Epidermal melanocyte (primary cell): ENCODE results near the gene TMC4.
A peak's percentile ranks its signal among the peaks of the same experiment; 100 is the strongest.
"Not testable (repeated sequence)": the region's sequence is repeated elsewhere in the genome, so short reads cannot be mapped to it uniquely, and the experiment has no call there.

Experiments
- DNase-seq: peaks from one replicate; pipeline ENCODE4 v3.0.0; 2011; ENCODE audit warnings: low spot score; ENCODE audit not compliant: insufficient read length

TMC4 gene

DNA sequence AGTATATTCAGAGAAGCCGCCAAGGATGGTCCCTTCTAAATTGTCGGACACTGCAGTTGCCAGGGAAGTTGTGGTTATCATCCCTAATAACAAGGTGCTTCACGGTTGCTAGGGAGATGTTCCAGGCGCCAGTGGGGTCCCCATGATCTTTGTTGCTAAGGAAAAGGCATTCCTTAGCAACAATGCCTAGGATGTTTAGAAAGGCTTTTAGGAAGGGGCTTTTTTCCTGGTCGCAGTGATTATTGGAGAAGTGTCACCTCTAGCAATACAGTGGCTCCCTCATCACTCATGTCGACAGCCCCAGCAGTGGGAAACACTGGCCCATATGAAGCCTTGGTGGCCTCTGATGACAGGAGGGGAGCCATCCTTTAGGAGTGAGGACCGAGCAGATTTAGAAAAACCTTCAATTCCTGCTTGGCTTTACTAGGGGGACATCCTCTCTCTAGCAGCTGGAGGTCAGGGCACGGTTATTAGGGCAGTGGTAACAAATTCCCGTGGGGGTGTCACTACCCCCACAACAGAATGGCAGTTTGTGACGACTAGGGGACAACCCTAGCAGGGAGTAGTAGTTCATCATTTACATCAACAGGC, 6.4 kb upstream of the TMC4 start:
- no peak for DNase-seq

DNA sequence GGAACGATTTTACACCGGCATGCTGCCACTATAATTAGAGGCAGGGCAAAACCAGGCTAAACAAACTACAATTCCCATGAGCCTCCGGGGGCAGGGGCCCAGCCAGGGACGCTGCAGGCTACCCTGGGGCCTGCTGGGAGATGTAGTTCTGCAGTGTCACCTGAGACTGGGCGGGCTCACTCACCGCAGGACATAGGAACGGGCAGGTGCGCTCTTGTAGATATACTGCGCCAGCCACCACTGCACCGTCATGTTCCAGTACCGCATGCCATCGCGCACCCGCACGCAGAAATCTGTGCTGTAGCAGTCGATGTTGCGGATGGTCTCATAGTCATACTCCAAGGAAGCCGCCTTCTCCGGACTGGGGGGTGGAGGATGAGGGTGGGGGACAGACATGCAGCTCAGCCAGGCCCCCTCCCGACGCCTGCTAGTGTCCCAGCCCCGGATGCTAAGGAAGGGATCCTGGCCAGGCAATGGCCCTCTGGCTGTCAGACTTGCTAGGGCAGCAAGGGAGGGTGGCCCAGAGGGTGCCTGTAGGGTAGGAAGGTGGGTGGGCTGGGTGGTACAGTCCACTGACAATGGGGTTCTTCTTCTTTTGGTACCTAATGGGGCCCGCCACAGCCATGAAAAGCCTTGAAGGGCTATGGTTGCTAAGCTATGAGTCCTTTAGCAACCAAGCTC, 5.8 kb upstream of the TMC4 start:
- no peak for DNase-seq

DNA sequence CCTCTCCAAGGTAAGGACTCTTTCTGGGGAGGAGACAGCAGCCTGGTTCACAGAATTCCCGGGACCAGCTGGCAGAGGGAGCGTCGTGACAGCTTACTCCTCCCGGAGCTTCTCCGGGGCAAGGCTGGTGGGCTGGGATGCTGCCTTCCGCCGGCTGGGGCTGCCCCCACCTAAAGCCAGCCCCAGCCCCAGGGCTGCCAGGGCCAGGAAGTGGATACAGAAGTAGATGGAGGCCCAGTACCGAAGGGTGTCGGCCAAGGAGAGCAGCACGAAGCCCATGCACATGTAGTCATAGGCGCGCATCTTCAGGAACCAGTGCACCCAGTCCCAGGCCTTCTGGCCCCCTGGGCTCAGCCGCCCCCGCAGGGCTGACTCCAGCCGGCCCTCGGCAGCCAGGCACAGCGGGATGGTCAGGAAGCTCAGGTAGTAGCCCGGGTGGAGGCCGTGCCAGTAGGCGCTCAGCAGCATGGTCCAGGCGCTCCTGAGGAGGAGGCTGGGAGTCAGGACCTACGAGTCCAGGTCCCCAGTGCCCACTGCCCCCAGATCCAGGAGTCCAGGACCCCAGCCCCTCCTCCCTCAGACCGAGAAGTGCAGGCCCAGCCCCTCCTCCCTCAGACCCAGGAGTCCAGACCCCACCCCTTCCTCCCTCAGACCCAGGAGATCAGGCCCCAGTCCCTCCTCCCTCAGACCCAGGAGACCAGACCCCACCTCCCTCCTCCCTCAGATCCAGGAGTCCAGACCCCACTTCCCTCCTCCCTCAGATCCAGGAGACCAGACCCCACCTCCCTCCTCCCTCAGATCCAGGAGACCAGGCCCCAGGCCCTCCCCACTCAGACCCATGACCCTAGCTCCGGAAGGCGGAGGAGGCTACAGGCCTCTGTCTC, 1.2 kb upstream of the TMC4 start:
- no peak for DNase-seq

- no peak for DNase-seq
Measured at GRCh38 chr19:54173359-54173699, 369 bp upstream of the TMC4 start.

DNA sequence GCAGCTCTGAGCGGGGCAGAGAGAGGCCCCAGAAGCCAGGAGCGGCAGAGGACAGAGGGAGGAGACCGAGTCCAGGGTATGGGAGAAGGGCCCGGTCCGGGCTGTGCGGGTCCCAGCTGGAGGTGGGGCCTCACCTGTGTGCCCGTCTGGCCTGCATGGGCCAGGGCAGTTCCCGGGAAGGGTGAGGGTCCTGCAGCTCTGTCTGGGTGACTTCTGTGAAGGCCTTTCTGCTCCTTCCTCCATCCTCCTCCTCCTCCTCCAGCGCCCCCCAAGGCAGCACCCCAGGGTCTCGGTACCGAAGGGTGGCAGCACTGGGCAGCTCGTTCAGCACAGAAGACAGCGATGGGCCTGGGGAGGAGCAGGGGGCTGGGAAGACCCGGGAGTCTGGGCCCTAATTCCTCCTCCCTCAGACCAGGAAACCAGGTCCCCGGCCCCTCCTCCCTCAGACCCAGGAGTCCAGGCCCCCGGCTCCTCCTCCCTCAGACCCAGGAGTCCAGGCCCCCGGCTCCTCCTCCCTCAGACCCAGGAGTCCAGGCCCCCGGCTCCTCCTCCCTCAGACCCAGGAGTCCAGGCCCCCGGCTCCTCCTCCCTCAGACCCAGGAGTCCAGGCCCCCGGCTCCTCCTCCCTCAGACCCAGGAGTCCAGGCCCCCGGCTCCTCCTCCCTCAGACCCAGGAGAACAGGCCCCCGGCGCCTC, 1.1 kb downstream of the TMC4 start:
- DNase-seq, result not testable (repeated sequence)

- no peak for DNase-seq
Measured at GRCh38 chr19:54169149-54169740, 3.7 kb downstream of the TMC4 start.

GRCh38 chr19:54168174-54168917, 4.6 kb downstream of the TMC4 start:
- DNase-seq, result peak; percentile 95

DNA sequence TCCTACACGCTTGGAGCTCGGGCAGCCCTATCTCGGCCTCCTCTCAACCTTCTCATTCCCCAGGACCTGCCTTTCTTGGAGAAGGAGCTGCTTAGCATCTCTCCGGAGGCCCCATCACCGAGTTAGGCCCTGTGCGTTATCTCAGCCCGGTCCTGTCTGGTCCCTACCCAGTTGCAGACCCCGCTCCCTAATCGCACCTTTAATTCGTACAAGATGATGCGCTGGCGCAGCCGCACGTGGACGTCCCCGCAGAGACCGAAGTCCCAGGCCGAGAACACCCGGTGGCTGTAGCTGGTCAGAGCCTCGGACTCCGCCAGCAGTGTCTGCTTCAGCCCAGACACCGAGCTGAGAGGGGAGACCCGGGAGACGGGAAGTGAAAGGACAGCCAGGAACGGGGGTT, 7.7 kb downstream of the TMC4 start:
- no peak for DNase-seq

- no peak for DNase-seq
Measured at GRCh38 chr19:54164369-54165068, 8.4 kb downstream of the TMC4 start.

- DNase-seq, result no peak
Measured at GRCh38 chr19:54162884-54163283, 10.1 kb downstream of the TMC4 start.

DNA sequence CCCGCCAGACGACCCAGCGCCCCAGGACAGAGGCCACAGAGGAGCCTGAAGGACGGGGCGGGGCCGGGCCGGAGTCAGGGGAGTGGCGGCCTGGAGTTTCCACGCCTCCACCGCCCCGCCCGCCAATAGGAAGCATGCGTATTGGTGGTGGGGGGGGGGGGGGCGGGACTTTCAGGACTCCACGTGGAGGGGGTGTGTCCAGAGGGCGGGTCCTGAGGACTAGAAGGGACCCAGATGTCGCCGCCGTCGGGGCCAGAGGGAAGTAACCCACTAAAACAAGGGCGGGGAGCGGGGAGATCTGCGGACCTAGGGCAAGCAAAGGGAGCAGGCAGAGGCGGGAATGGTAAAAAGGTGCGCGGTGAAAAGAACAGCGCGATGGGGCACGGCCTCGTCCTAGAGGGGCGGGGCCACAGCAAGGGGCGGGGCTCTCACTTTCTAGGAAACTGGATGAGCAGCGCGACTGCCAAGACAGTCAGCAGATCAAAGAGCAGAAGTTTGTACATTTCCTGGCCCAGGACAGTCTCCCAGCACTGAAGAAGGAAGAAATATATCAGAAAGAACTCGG, 10.6 kb downstream of the TMC4 start:
- DNase-seq, result peak; percentile 63

DNA sequence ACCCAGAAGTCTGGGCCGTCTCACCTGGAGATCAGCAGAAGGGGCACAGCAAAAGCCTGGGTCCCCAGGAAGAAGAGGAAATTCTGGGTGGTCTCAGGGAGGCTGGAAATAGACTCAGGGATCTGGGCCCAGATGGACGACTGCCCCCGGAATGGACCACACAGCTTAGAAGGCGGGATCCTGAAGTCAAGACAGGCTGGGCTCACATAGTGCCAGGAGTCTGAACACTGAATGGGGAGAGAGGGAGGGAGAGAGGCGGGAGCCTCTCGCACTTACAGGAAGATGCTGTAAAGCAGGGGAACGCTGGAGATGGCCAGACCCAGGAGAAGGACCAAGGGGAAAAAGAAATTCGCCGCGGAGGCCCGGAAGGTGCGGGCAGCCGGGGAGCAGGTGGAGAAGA, 12.1 kb downstream of the TMC4 start:
- DNase-seq, result no peak

- DNase-seq, result no peak
Measured at GRCh38 chr19:54160182-54160811, 12.7 kb downstream of the TMC4 start.

GRCh38 chr19:54159352-54160181, 13.4 kb downstream of the TMC4 start, which contains the start of gene LENG1:
TSS of gene LENG1 (minus strand) at chr19:54159721. CDS start at chr19:54159695, 26 bp downstream.
- DNase-seq, result peak; percentile 100

DNA sequence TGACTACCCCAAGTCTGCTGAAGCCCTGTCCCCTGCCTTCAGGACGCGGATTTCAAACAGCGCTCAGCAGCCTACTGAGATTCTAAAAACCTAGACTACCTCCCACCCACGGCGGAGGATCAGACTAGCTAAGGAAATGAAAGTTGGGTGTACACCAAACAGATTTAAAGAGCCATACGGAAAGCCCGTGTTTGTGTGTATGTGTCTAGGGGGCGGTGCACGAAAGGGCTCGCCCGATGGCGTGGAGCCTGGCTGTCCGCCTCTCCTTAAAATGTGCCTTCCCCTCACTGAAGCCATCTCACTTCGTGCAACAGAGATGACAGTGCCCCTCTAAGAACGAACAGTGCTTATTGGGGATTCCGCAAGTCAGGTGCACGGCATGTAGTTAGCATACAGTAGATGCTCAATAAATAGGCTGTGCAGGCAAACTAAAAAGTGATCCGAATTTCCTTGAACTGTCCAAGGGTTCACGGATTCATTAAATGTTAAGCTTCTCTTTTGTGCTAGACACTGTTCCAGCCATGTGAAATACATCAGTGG, 14.1 kb downstream of the TMC4 start:
- peak; percentile 43 for DNase-seq

DNA sequence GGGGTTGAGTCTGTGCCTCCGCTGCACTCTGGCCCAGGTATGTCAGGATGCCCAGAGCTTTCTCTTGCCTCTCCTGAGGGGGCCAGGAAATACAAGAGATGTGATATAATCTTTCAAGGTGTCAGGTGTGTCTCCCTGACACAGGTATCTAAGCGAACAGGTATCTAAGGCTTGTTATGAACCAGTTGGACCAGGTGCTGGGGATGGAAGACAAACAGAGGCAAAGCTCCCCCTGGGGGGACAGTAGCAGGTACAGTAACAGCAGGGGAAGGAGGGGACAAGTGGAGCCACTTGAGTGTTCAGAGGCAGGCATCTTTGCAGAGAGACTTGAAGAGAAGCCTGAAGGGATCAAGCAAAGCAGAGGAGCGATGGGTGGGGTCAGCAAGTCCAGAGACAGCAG, 16.0 kb downstream of the TMC4 start:
- no peak for DNase-seq

- no peak for DNase-seq
Measured at GRCh38 chr19:54156490-54156889, 16.5 kb downstream of the TMC4 start.

DNA sequence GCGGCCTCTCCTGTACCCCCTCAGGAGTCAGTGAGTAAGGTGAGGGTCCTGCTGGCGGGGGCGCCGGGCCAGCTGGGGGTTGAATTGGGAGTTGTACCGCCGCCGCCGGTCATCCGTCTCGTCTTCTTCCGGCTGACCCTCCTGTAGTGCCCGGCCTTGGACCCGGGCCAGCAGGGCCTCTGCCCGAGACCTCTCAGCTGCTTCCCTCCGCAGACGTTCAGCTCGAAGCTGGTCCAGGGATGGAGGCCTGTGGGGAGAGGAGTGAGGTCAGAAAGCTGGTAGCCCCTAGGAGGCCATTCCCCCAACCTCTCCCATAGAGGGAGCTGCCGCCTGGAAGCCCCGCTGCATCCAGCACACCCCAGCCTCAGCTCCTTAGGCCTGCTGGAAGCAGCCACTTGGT, 17.3 kb downstream of the TMC4 start:
- no peak for DNase-seq
